Sciatic nerve (tissue), 2 donors: ENCODE data around the gene DIP2C. TPM values are rescaled to one million over a fixed set of nuclear protein-coding genes. Genes with fewer than 3 reads are reported as not detected.

Experiments used
- ATAC-seq: fragments of 200-7000 bp; cut with Tn5 transposase; one replicate; pipeline ENCODE4 v1.9.1; 2020; ENCODE audit warnings: mild to moderate bottlenecking, moderate library complexity
- DNase-seq: peaks from one replicate; pipeline ENCODE4 v3.0.0-alpha.2; 2020; ENCODE audit warnings: low spot score
- intact Hi-C: fragments of 100-400 bp; cut with DNase I; formaldehyde crosslinking; loops from one replicate; pipeline ENCODE4 v1.14.2; 2022
- microRNA-seq: library from miRNA; unstranded; fragments of <30 nt; microRNA quantifications from one replicate; pipeline ENCODE4 v1.2.0, GENCODE V29; 2020
- total RNA-seq: library from RNA; stranded (reverse); fragmentation: NEBNext Ultra II Directional; extraction: Animal tissue kit (Norgen Biotek cat#: 25700); gene quantifications from one replicate; pipeline ENCODE4 v1.2.1, GENCODE V29; 2021
- donor health status: DM: no; HTN: no; CAD: no.
- donor health status: DM: no; HTN: no; CAD: no.

Gene DIP2C
- total RNA-seq, 1 donor from 2014 or later: 38.7 TPM

DNA sequence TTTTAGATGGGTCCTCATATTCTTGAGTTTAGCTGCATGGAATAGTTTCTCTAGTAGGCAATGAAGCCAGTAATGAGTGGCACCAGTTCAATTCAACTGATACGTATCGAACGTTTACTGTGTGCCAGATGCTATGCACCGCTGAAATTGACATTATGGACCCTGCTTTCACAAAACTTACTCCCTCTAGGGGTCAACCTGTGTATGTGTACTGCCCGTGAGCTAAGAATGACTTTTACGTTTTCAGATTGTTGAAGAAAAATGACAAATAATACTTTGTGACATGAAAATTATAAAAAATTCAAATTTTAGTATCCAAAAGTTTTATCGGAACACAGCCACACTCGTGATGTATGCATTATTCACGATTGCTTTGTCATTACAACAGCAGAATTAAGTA lies 458.7 kb downstream of the DIP2C start:
- no peak for DNase-seq
- intact Hi-C loops: no loop called here
- no peak for ATAC-seq

DNA sequence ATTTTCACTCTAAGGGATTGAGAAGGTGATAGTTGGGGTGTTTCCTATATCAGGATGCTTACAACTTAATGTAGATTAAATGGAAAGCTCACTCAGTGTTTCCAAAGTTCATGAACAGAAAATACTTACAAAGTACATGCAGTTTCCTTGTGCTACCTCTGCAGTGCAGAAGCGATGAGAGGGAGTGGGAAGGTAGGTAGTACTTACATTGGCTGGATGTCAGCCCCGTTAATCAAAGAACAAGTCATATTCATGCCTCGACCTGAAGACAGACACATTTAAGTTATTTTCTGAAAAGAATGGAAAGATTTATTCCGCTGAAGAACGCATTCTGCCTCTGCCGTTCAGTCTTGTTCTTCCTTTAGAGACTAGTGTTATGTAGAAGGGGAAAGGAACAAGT lies 461.1 kb downstream of the DIP2C start:
- intact Hi-C loops: no loop called here
- ATAC-seq: no peak
- no peak for DNase-seq

DNA sequence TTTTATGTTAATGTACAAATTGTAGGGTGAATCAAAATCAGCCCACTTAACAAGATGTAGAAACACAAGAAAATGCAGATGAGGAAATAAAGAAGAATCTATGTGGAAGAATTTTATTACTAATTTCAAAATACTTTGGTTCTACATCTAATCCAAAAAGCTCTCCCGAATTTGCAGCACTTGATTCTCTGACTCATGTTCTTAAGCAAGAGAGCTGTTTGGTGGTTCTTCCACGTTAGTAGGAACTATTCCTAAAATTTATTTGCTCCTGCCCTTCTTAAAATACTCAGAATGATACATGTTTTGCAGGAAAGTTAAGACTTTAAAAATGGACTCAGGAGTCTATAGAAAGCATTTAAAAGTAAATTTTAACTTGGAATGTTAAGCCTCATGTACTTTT lies 462.5 kb downstream of the DIP2C start:
- no peak for DNase-seq
- no peak for ATAC-seq
- intact Hi-C loops: no loop called here

DNA sequence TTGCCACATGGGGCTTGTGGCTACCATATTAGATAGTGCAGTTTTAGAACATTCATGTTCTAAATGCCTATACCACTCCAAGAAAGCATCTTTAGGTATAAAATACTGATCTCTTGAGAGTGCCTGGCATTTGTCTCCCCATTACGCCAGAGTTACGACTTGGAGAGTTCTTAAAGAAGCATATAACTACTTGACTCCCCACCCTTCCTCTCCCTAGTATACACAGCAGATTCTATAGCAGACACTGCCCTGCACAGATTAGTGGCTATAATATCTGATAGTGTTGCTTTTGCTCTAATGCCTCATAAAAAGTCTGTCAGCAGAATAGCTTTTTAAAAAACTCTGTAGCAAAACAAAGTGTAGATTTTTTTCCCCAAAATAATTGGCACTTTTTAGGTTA lies 463.4 kb downstream of the DIP2C start:
- DNase-seq (no peak), ATAC-seq (no peak)
- intact Hi-C loops: no loop called here

DNA sequence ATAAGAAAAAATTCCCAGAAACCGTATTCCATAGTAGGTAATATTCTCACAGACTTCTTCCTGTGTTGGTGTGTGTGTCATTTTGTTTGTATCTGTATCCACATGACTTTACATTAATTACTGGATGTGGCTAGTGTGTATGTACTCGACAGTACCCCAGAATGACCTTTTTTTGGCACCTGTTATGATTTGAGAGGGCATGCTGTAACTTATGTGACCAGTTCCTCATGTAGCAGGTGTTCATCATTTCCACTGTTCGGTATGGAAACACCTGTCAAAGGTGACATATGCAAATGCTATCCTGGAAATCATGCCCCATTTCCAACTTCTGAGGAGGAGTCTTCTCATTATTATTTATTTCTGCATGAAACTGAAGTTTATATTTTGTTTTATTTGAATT lies 464.9 kb downstream of the DIP2C start:
- DNase-seq (no peak), ATAC-seq (no peak)
- intact Hi-C loops: no loop called here

Small RNA genes lying within 50 kb of the gene (microRNA-seq; reads per million reads assigned to microRNA genes)
- 10.1 reads per million, percentile 25 among the genes with 10 or more reads in this experiment for gene MIR5699

Other genes with a start within 250 kb of the DIP2C start
- gene LARP4B, start 242.0 kb upstream of the DIP2C start, total RNA-seq: 85.4 TPM